NOMO-1 treated with DMSO at 0.1 percent for 48 hours (cell line): Measurements from ENCODE around the gene GNB5.
"Not testable (repeated sequence)": the region's sequence is repeated elsewhere in the genome, so short reads cannot be mapped to it uniquely, and the experiment has no call there.

Experiments
- DNase-seq: peaks from one replicate; lab custom pipeline; 2025; ENCODE audit not compliant: unreplicated experiment; lab: John Stamatoyannopoulos, UW

The GNB5 gene

GRCh38 chr15:52171807-52172206, 19.4 kb downstream of the GNB5 start:
- DNase-seq, result no peak

- DNase-seq, result no peak
Measured at GRCh38 chr15:52171386-52171785, 19.8 kb downstream of the GNB5 start.

GRCh38 chr15:52170199-52170598, 21.0 kb downstream of the GNB5 start:
- not testable (repeated sequence) for DNase-seq

GRCh38 chr15:52165494-52166131, 25.6 kb downstream of the GNB5 start:
- not testable (repeated sequence) for DNase-seq

- peak; percentile 20 for DNase-seq
Measured at GRCh38 chr15:52164631-52165265, 26.4 kb downstream of the GNB5 start.

GRCh38 chr15:52163321-52164190, 27.6 kb downstream of the GNB5 start:
- no peak for DNase-seq

GRCh38 chr15:52162876-52163275, 28.3 kb downstream of the GNB5 start:
- no peak for DNase-seq

- DNase-seq, result no peak
Measured at GRCh38 chr15:52162260-52162659, 28.9 kb downstream of the GNB5 start.

- no peak for DNase-seq
Measured at GRCh38 chr15:52161406-52161966, 29.7 kb downstream of the GNB5 start.

- DNase-seq, result no peak
Measured at GRCh38 chr15:52159645-52160044, 31.5 kb downstream of the GNB5 start.

- DNase-seq, result no peak
Measured at GRCh38 chr15:52158084-52158765, 33.0 kb downstream of the GNB5 start.

- no peak for DNase-seq
Measured at GRCh38 chr15:52155878-52156277, 35.3 kb downstream of the GNB5 start.

GRCh38 chr15:52154896-52155865, 36.0 kb downstream of the GNB5 start:
- DNase-seq, result no peak

- no peak for DNase-seq
Measured at GRCh38 chr15:52153900-52154895, 37.0 kb downstream of the GNB5 start.

- DNase-seq, result no peak
Measured at GRCh38 chr15:52151353-52151752, 39.8 kb downstream of the GNB5 start.

GRCh38 chr15:52150871-52151270, 40.3 kb downstream of the GNB5 start:
- DNase-seq, result no peak

- no peak for DNase-seq
Measured at GRCh38 chr15:52150043-52150825, 41.0 kb downstream of the GNB5 start.

GRCh38 chr15:52148403-52148802, 42.8 kb downstream of the GNB5 start:
- no peak for DNase-seq
